NCI-H82 treated with DMSO at 0.1 percent for 48 hours (cell line): ENCODE results near the gene INPP4B.

ENCODE experiments used
- DNase-seq: peaks from one replicate; lab custom pipeline; 2025; ENCODE audit not compliant: unreplicated experiment; lab: John Stamatoyannopoulos, UW

The INPP4B gene

GRCh38 chr4:142485452-142485851 is 360.6 kb downstream of the INPP4B start:
- no peak for DNase-seq

GRCh38 chr4:142480244-142480643 is 365.9 kb downstream of the INPP4B start:
- DNase-seq = peak; percentile 17

DNA sequence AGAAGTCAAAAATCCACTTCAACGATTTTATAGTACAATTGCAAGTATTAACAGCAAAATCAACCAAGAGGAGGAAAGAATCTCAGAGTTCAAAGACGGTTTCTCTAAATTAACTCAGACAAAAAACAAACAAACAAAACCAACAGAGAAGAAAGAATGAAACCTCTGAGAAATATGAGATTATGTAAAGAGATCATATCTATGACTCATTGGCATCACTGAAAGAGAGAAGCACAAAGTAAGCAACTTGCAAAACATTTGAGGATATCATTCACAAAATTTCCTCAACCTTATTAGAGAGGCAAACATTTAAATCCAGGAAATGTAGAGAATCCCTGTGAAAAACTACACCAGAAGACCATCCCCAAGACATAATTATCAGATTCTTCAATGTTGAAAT is 370.4 kb downstream of the INPP4B start:
- no peak for DNase-seq

DNA sequence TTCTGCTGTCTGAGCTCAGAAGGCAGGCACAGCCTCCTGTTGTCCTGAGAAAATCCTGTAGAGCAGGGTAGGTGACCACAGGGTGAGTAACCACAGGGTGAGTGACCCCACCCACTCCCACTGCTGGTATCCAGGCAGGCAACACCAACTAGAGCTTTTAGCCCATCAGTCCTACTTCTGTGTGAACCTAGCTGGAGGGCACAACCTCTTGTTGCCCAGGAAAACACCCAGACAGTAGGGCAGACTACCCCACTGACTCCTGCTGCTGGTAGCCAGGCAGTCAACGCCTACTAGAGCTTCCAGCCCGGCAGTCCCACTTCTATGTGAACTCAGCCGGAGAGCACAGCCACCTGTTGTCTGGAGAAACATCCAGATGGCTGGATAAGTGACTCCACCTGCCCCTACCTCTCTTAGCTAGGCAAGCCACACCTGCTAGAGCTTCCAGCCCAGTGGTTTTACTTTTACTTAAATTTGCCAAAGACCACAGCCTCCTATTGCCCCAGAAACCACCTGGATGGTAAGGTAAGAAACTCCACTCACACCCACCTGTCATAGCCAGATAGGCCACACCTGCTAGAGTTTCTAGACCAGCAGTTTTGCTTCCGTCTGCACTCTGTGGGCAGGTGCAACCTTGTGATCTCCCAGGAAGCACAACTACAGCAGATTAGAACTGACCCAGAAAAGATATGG is 371.6 kb downstream of the INPP4B start:
- no peak for DNase-seq

- DNase-seq = no peak
These were observed 372.2 kb downstream of the INPP4B start for GRCh38 chr4:142473960-142474338.

DNA sequence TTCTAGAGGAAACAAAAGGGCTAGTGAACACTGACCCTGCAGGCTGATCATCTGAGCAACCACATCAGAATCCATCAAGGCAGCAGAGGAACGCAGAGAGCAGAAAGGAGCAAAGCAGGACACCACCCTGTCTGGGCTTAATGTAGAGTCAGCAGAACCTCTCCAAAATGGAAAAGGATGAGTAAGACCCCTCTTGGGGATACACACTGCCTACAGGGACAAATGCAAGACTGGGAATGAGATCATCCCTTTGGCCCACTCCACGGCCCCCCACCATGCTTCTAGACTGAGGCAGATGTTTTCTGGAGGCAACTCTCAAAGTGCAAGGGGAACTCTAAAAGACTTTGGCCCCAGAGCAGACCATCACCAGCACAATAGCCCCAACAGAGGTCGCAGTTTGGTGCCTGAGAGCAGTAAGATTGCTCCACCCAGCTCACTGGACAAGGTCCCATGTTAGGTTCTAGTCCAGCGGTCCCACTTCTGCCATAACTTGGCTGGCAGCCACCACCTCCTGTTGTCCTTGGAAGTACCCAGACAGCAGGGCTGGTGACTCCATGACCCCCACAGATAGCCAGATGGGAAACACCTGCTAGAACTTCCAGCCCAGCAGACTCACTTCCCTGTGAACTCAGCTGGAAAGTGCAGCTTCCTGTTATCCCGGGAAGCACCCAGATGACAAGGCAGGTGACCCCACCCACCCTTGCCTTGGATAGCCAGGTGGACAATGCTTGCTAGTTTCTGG is 372.7 kb downstream of the INPP4B start:
- no peak for DNase-seq

DNA sequence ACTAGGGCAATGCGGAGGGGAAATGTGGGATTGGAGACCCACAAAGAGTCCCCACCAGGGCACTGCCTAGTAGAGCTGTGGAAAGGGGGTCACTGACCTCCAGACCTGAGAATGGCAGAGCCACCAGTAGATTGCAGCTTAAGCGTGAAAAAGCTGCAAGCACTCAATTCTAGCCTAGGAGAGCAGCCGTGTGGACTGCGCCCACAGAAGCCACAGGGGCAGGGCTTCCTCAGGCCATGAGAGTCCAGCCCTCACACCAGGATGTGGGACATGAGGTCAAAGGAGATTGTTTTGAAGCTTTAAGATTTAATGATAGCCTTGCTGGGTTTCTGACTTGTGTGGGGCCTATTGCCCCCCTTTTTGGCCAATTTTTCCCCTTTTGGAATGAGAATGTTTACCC is 379.0 kb downstream of the INPP4B start:
- no peak for DNase-seq

- no peak for DNase-seq
These were observed 380.6 kb downstream of the INPP4B start for GRCh38 chr4:142465526-142465925.

GRCh38 chr4:142463206-142463605 is 382.9 kb downstream of the INPP4B start:
- no peak for DNase-seq

- no peak for DNase-seq
These were observed 393.8 kb downstream of the INPP4B start for GRCh38 chr4:142452161-142452855.

GRCh38 chr4:142449771-142450373 is 396.2 kb downstream of the INPP4B start:
- DNase-seq = no peak

DNA sequence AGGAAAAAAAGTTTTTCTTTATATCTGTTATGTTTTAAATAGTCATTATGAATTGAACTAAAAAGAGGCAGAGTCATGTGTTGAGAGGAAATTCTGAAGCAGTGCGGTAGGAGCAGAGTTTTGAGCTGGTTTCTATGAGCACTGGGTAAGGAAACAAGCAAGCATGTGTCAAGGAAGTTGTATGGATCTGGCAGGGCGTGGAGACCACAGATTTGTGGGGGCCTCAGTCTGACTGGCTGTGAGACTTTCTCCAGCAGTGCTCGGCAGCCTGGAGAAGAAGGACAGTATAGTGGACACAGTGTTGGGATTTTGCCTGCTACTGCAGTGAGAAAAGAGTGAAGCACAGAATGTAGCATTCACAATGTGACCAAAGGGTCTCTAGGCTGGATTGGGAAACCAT is 399.1 kb downstream of the INPP4B start:
- DNase-seq = no peak

DNA sequence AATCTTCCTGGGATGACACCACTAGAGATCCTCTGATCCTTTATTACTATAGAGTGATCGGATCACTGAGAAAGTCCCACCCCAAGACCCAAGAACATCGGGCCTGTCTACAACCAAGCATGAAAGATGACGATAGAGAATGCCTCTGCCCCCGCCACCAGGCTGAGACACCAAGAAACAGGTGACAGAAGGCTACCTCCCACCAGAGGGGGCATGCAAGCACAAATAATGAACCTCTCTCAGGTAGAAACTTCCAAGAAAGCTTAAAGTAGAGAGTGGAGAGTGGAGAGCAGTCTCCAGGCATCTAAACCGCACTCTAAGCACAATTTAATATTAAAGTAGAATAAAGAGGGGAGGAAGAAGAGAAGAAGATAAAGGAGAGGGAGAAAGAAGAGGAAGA is 402.6 kb downstream of the INPP4B start:
- no peak for DNase-seq

DNA sequence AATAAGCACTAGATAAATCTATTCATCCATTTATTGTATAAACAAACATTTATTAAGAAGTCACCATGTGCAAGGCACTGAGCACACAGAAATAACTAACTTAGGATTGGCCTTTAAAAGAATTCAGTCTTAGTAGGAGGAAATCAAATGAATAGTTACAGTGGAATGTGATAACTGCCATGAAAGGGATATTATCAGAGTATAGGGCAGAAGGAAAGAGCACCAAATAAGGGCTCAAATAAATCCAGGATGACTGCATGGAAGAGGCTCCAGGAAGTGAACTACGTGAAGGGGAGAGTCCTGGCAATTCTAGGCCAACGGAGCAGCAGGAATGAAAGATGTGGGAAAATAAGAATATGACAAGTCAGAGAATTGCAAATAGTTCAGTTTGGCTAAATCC is 406.0 kb downstream of the INPP4B start:
- no peak for DNase-seq

- DNase-seq = peak; percentile 86
These were observed 410.4 kb downstream of the INPP4B start for GRCh38 chr4:142435599-142436235.

DNA sequence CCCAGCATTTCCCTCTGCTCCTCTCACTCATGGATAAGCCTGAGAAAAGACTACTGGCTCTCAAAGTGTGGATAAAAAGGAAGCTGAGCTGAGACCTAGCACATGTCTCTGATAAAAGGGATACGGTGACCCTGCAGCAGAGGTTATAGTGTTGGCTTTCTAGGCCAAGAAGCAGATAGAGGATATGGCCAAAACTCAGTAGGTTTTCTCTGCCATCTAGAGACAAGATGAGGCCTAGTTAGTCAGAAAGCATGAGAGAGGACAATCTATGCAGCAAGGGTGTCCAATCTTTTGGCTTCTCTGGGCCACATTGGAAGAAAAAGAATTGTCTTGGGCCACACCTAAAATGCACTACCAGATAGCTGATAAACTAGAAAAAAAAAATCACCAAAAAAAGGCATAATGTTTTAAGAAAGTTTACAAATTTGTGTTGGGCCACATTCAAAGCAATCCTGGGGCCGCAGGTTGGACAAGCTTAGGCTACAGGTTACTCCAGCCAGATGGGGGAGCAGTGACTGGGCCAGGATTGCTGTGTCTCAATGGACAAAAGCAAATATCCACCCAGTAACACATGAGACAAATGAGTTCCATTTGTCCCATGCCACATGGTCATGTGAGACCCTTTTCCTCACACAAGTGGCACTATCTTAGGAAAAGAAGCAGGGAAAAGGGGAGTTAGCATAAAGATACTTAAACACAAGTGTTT is 411.4 kb downstream of the INPP4B start:
- DNase-seq = no peak

GRCh38 chr4:142428715-142429114 is 417.4 kb downstream of the INPP4B start:
- no peak for DNase-seq

DNA sequence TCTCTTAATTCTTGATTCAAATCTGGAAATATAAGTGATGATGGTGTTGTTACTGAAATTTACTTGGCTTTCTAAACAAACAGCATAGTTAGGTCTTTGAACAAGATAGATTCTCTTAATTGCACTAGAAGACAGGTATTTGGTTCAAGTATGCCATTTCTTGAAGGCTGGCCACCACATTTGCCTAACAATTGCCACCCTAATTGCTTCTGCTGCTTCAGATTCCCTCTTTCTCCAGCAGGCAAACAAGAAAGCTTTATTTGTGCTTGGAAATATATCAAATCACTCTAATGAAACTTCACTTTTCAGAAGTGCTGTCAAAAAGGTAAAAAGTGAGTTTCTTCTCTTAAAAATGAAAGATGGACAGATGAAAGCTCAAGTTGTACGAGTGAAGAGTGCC is 418.6 kb downstream of the INPP4B start:
- no peak for DNase-seq

- DNase-seq = no peak
These were observed 422.2 kb downstream of the INPP4B start for GRCh38 chr4:142423861-142424260.

- no peak for DNase-seq
These were observed 425.6 kb downstream of the INPP4B start for GRCh38 chr4:142420311-142421095.
